NCI-H460 (cell line): ENCODE measurements around the gene PGM2. TPM values are rescaled to one million over a fixed set of nuclear protein-coding genes. Genes with fewer than 3 reads are reported as not detected.
"Not testable (repeated sequence)": the region's sequence is repeated elsewhere in the genome, so short reads cannot be mapped to it uniquely, and the experiment has no call there.

Experiments used
- DNase-seq: peaks from one replicate; pipeline ENCODE4 v3.0.0-alpha.2; 2016; ENCODE audit warnings: low read depth; ENCODE audit errors: extremely low read depth
- polyA plus RNA-seq: library from polyadenylated mRNA; depleted of rRNA; stranded (reverse); fragments of >200 nt; gene quantifications from 2 replicates; pipeline ENCODE4 v1.2.3, GENCODE V29; 2014; cell fraction: nucleus; rRNA removed
- total RNA-seq: library from RNA; depleted of rRNA; stranded (reverse); fragments of >200 nt; shearing (Covaris generic); gene quantifications from 2 replicates; pipeline ENCODE4 v1.2.3, GENCODE V29; 2014; rRNA removed

Gene PGM2
- total RNA-seq = 27.8 and 30.3 TPM in 2 replicates
- polyA plus RNA-seq = 32.6 and 44.0 TPM in 2 replicates

- DNase-seq = peak; percentile 67
Measured at GRCh38 chr4:37826295-37827029, at the start of gene PGM2. PGM2 (plus strand) TSS chr4:37826686; CDS start chr4:37826733, 47 bp downstream.

GRCh38 chr4:37779896-37780295 is 46.6 kb upstream of the PGM2 start:
- no peak for DNase-seq

GRCh38 chr4:37780444-37781130 is 45.9 kb upstream of the PGM2 start:
- no peak for DNase-seq

GRCh38 chr4:37781131-37781455 is 45.4 kb upstream of the PGM2 start:
- DNase-seq = no peak

GRCh38 chr4:37786267-37786666 is 40.2 kb upstream of the PGM2 start:
- DNase-seq = not testable (repeated sequence)

GRCh38 chr4:37787883-37788460 is 38.5 kb upstream of the PGM2 start:
- not testable (repeated sequence) for DNase-seq

- no peak for DNase-seq
Measured at GRCh38 chr4:37788819-37789218, 37.7 kb upstream of the PGM2 start.

GRCh38 chr4:37792241-37792640 is 34.2 kb upstream of the PGM2 start:
- DNase-seq = no peak

- DNase-seq = no peak
Measured at GRCh38 chr4:37793562-37793961, 32.9 kb upstream of the PGM2 start.

- no peak for DNase-seq
Measured at GRCh38 chr4:37794056-37794455, 32.4 kb upstream of the PGM2 start.

- DNase-seq = no peak
Measured at GRCh38 chr4:37795581-37796195, 30.8 kb upstream of the PGM2 start.

- no peak for DNase-seq
Measured at GRCh38 chr4:37797374-37797773, 29.1 kb upstream of the PGM2 start.

GRCh38 chr4:37797923-37798322 is 28.6 kb upstream of the PGM2 start:
- DNase-seq = no peak

GRCh38 chr4:37798616-37799015 is 27.9 kb upstream of the PGM2 start:
- no peak for DNase-seq

GRCh38 chr4:37799941-37800554 is 26.4 kb upstream of the PGM2 start:
- DNase-seq = no peak

- peak; percentile 75 for DNase-seq
Measured at GRCh38 chr4:37802068-37802666, 24.3 kb upstream of the PGM2 start.

GRCh38 chr4:37803348-37803973 is 23.0 kb upstream of the PGM2 start:
- DNase-seq = peak; percentile 41

GRCh38 chr4:37805091-37805490 is 21.4 kb upstream of the PGM2 start:
- no peak for DNase-seq

- DNase-seq = peak; percentile 54
Measured at GRCh38 chr4:37812713-37813112, 13.8 kb upstream of the PGM2 start.

GRCh38 chr4:37815591-37815990 is 10.9 kb upstream of the PGM2 start:
- DNase-seq = no peak
